HEK293T (cell line): ENCODE results near the gene EFNA5.

ENCODE experiments used
- BHLHE40 ChIP-seq: fragments of 450-650 bp; IDR thresholded peaks from 2 replicates; pipeline ENCODE4 v1.6.1; 2016; ENCODE audit warnings: mild to moderate bottlenecking, moderate library complexity, borderline replicate concordance
- CTBP1 ChIP-seq: fragments of 450-650 bp; IDR thresholded peaks from 2 replicates; pipeline ENCODE4 v1.6.1; 2016; ENCODE audit warnings: borderline replicate concordance
- FOXM1 ChIP-seq: fragments of 450-650 bp; IDR thresholded peaks from 2 replicates; pipeline ENCODE4 v1.6.1; 2017; ENCODE audit warnings: mild to moderate bottlenecking, borderline replicate concordance
- L3MBTL2 ChIP-seq: fragments of 450-650 bp; conservative IDR thresholded peaks from 2 replicates; pipeline ENCODE4 v1.6.1; 2016; ENCODE audit warnings: mild to moderate bottlenecking
- SP1 ChIP-seq: fragments of 450-650 bp; IDR thresholded peaks from 2 replicates; pipeline ENCODE4 v1.6.1; 2017
- SUZ12 ChIP-seq: fragments of 450-650 bp; IDR thresholded peaks from 2 replicates; pipeline ENCODE4 v1.6.1; 2016; ENCODE audit warnings: mild to moderate bottlenecking
- TF ChIP-seq, protein P1 (sequence below): fragments of 450-650 bp; IDR thresholded peaks from 2 replicates; pipeline ENCODE4 v1.6.1; 2016

DNA sequence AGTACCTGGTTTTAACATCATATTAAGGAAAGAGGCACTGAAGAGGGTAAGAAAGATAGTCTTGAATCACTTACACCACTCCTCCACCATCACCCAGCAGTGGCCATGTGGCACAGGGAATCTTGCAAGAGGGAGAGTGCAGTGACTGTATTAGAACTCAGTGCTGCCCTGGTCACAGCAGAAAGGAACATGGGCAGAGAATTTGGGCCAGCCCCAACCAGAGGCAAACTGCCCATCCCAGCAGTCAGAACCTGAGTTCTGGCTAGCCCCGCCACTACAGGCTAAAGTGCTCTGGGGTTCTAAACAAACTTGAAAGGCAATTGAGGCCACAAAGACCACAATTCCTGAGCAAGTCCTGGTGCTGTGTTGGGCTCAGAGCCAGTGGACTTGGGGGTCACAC, 16.7 kb upstream of the EFNA5 start:
- TF ChIP-seq, protein P1, sequence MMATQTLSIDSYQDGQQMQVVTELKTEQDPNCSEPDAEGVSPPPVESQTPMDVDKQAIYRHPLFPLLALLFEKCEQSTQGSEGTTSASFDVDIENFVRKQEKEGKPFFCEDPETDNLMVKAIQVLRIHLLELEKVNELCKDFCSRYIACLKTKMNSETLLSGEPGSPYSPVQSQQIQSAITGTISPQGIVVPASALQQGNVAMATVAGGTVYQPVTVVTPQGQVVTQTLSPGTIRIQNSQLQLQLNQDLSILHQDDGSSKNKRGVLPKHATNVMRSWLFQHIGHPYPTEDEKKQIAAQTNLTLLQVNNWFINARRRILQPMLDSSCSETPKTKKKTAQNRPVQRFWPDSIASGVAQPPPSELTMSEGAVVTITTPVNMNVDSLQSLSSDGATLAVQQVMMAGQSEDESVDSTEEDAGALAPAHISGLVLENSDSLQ = no peak
- TF ChIP-seq BHLHE40 (no peak), L3MBTL2 (no peak), SP1 (no peak), SUZ12 (no peak), CTBP1 (no peak), FOXM1 (no peak)
